ENCODE data around the gene RXRA.

DNA sequence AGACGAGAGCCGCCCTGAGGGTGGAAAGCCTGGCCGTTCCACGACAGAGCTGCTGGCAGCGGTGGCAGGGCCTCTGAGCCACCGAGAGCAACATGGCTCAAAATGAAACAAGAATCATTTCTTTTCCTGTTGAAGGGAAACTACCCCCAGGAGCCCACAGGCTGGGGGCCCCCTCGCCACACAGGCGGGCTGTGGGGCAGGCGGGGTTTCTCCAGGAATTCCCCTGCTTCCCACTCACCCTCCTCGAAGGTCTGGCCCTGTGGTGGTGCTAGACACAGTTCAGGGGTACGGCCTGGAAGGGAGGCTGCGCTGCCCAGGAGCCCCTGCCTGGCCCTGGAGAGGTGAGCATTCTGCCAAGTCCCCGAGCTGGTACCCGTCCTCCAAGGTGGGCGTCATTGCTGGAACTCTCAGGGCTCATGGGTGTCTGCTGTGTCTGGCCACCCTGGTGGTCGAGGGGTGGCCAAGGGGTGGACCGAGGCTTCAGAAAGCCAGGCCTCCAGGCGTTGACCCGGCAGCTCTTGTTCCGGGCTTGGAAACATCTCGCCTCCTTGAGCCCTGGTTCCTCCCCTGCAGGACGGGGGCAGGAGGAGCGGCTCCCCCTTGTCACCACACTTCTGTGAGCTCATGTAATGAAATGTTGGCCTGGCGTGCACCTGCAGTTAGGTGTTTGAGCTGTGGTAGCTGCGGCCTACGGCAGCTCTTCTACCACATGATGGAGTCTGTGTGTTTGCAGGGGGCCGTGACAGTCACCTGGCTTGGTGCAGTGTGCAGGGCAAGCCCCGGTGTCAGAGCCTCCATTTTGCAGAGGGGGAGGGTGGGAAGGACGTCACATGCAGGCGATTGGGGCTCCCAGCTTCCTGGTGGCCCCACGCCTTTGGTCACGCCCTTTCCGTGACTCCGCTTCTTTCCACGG is 65.3 kb downstream of the RXRA start:
- TF ChIP-seq POLR2A (IDR thresholded peaks at IDR 0.05; ENCODE audit: low read depth, low read length) (peak; percentile 76; the same call in 1 of the 2 replicates), POLR2AphosphoS5 (IDR thresholded peaks at IDR 0.05; ENCODE audit: low read depth, low read length) (peak; percentile 96), TAF1 (IDR thresholded peaks at IDR 0.05; ENCODE audit: low read depth, low read length) (peak; percentile 80), POU2F2 (IDR thresholded peaks at IDR 0.05; ENCODE audit: low read depth, low read length) (peak; percentile 74; the same call in 1 of the 2 replicates)

Data from GM12891 (cell line).